NCI-H1092 treated with DMSO at 0.1 percent for 48 hours (cell line): ENCODE measurements around the gene CENPF.
A peak's percentile ranks its signal among the peaks of the same experiment; 100 is the strongest.
"Not testable (repeated sequence)": the region's sequence is repeated elsewhere in the genome, so short reads cannot be mapped to it uniquely, and the experiment has no call there.

Experiments used
- DNase-seq: peaks from one replicate; lab custom pipeline; 2025; lab: John Stamatoyannopoulos, UW

The CENPF gene

DNA sequence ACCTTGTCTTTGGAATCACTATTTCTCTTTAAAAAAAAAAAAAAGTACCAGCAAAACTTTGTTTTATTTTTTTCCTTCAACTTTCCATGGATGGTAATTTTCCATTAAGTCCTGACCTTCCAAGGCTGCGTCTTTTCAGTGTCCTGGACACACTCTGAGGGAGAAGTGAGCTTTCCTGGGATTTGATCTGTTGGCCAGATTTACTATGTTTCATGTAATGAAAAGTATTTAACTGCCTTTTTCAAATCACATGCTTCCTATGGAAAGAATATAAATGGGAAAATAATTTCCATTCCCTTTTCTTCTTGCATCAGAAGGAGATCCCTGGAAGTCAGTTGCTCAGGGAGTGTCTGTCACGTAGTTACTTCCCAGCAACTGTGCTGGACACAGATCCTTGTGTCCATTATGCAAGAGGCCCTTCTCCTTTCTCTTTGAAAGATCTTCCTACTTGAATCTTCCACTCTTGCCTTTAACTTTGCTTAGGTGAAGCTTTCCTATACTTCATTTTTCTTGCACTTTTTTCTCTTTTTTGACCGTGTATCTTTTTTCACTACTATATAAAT is 59.3 kb downstream of the CENPF start:
- DNase-seq = no peak

- no peak for DNase-seq
These were observed 61.8 kb downstream of the CENPF start for GRCh38 chr1:214664651-214665433.

DNA sequence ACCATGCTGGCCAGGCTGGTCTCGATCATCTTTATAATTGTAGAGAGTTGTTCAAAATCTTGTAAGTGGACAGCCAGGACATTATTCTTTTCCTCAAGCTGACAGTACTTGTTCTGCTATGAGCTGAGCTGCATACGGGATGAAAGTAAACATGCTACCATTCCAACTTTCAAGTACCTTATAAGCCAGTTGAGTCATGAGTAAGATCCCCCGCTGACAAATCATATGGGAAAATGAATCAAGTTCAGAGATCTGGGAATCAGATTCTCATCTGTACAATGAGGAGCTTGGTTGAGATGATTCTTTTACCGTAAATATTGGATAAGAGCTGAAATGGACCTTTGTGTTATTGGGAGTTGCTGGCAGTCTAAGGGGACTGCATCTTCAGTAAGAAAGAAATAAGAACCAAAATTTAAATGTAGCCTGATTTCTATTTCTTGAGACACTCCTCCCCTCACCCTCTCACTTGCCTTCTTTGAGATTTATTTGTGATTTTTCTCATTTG is 62.7 kb downstream of the CENPF start:
- no peak for DNase-seq

DNA sequence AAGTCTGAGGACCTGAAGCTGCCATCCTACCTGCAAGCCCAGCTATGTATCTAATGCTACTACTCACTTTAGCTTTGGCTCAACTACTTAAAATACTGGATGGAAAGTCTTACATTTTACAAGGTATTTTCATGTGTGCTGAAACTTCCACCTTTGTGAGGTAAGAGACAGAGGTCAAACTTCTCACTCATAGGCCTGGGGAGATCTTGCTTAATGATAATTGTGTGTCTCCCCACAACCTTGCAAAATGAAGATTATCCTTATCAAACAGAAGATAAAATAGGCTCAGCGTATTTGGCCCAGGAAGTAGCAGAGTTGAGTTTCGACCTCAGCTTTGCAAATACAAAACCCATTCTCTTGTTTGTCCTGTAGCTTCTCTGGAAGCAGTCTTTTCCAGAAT is 63.7 kb downstream of the CENPF start:
- no peak for DNase-seq

DNA sequence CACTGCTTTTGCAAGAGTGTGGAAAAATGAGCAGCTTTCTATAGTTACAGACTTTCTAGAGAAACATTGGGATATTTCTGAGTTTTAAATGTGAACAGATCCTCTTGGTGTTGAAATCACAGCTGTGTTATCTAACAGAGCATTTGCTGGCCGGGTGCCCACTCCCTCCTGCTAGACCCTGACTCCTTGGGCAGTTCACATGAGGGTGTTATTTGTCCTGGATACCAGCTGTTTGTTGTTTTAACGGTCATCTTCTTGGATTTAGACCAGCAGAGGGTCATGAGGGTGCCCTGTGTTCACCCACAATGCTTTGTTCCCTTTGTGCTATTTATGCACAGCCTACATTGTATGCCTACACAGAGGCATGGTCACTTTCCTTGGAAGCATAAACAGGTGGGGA is 67.1 kb downstream of the CENPF start:
- DNase-seq = no peak

- DNase-seq = not testable (repeated sequence)
These were observed 70.0 kb downstream of the CENPF start for GRCh38 chr1:214673029-214673428.

DNA sequence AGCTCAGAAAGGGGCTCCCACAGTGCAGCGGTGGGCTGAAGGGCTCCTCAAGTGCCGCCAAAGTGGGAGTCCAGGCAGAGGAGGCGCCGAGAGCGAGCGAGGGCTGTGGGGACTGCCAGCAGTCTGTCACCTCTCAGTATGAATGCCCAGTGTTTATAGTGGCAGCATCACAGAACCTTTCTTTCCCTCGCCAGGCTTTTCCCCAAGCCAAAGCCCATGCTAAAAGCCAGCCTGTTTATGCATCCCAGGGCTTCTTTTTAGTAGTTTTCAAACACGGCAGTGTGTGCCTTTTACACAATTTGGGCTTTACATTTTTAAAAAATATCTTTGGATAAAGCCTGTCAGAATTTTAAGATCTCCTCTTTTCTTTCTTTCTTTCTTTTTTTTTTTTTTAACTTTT is 70.6 kb downstream of the CENPF start:
- peak; percentile 13 for DNase-seq

- not testable (repeated sequence) for DNase-seq
These were observed 72.5 kb downstream of the CENPF start for GRCh38 chr1:214675524-214675923.

- no peak for DNase-seq
These were observed 73.8 kb downstream of the CENPF start for GRCh38 chr1:214676747-214677146.

- DNase-seq = no peak
These were observed 75.0 kb downstream of the CENPF start for GRCh38 chr1:214677945-214678344.

DNA sequence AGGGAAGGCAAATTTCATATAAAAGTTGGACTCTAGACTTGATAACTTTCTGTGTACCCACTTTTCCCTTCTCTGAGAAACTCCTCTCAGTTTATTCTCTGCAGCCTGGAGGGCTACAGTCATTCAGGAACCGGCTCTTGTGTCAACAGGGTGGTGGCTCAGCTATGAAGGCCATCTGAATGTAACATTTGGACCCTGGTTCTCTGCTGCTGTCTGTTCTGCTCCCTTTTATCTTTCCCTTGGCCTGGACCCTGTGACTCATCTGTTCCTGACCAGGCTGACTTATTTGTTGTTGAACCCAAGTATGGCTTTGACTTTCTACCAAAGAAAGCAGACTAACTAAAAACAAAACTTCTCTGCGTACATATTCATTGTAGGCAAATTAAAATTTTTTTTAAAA is 75.4 kb downstream of the CENPF start:
- DNase-seq = no peak

- DNase-seq = no peak
These were observed 80.6 kb downstream of the CENPF start for GRCh38 chr1:214683621-214684020.

GRCh38 chr1:214685906-214686305 is 82.9 kb downstream of the CENPF start:
- DNase-seq = no peak

GRCh38 chr1:214686497-214686896 is 83.5 kb downstream of the CENPF start:
- DNase-seq = no peak

- no peak for DNase-seq
These were observed 85.9 kb downstream of the CENPF start for GRCh38 chr1:214688891-214689290.

DNA sequence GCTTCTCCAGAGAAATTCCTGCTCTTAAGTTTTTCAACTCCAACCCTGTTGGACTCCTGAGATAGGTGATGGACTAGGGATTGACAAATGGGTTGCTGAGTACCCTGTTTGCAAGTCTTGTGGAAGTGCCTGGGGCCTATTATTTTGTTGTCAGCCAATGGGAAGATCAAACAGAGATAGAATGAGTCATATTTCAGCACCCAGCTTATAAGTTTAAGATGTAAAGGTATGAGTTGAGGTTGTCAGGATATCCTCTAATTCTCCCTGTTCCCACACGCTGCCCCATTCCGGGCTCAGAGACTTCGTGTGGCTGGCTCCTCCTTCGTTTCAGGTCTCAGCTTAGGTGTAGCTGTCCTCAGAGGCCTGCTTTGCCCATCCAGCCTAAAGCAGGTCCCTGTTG is 91.8 kb downstream of the CENPF start:
- DNase-seq = no peak

DNA sequence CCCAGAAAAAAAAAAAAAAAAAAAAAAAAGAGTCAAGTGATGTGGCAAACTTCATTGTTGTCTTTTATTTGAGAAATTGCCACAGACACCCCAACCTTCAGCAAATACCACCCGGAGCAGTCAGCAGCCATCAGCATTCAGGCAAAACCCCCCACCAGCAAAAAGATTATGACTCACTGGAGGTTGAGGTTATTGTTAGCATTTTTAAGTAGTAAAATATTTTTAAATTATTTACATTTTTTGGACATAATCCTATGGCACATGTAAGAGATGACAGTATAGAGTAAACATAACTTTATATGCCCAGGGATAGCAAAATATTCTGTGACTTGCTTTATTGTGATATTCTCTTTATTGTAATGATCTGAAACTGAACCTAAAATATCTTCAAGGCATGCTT is 95.6 kb downstream of the CENPF start:
- no peak for DNase-seq

DNA sequence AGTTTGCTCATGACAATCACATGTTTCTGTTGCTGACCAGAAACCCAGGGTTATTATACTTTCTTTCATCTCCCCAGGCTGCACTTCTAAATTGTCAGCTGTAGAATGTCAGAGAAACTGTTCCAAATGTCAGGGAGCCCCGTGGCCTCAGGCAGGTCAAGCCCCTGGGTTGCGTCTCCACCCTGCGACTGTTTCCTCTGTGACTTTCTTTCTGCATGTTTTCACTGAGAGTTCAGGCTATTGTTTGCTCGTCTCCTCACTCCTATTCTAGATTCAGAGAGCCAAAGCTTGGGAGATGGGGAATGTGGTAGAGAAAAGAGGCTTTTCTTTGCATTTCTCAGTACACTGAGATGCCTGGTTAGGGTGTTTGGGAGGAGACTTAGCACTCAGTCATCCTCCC is 97.4 kb downstream of the CENPF start:
- no peak for DNase-seq

DNA sequence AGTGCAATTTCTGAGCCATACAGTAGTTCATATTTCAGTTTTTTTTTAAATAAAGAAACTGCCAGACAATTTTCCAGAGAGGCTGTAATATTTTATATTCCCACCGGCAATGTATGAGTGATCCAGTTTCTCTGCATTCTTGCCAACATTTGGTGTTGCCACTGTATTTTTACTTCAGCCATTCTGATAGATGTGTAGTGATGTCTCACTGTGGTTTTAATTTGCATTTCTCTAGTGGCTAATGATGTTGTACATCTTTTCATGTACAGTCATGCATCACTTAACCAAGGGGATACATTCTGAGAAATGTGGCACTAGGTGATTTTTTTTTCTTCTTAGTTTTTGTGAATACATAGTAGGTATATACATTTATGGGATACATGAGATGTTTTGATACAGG is 99.6 kb downstream of the CENPF start:
- DNase-seq = no peak

DNA sequence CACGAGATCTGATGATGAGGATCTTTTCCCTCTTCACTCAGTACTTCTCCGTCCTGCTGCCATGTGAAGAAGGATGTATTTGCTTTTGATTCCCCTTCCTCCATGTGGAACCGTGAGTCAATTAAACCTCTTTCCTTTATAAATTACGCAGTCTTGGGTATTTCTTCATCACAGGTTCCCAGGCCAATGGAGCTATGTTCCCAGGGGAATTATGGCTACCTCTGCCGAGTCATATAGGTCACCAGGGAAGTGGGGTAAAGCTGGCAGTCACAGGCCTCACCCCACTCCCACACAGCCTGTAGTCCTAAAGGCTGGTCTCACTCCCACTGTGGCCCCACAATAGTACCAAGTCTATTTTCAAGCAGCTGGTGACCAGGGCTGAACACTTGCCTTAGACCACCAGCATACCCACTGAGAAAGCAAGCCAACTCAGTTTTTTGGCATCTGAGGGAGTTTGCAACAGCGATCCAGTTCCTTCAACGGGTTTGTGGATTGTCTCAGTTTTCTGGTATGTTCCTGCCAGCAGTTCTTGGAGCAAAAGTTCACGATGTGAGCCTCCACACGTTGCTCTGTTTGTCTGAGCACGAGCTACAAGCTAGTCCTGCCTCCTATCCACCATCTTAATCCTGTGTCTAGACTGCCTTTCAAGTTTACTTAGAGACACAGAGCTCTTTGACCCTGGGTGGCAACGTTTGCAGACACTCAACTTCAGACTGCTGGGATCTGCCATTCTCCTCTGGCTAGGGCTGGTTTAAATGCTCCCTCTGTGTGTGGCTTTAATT is 104.5 kb downstream of the CENPF start:
- DNase-seq = no peak

- no peak for DNase-seq
These were observed 105.4 kb downstream of the CENPF start for GRCh38 chr1:214708321-214708955.

- no peak for DNase-seq
These were observed 106.2 kb downstream of the CENPF start for GRCh38 chr1:214709241-214709640.
